HG02759 (cell line): ENCODE data around the gene GNAT1.

Source experiments
- ATAC-seq: cut with Tn5 transposase; IDR thresholded peaks from one replicate; pipeline ENCODE4 v1.9.1; 2021; ENCODE audit warnings: mild to moderate bottlenecking, moderate library complexity; ENCODE audit not compliant: unreplicated experiment

The GNAT1 gene

DNA sequence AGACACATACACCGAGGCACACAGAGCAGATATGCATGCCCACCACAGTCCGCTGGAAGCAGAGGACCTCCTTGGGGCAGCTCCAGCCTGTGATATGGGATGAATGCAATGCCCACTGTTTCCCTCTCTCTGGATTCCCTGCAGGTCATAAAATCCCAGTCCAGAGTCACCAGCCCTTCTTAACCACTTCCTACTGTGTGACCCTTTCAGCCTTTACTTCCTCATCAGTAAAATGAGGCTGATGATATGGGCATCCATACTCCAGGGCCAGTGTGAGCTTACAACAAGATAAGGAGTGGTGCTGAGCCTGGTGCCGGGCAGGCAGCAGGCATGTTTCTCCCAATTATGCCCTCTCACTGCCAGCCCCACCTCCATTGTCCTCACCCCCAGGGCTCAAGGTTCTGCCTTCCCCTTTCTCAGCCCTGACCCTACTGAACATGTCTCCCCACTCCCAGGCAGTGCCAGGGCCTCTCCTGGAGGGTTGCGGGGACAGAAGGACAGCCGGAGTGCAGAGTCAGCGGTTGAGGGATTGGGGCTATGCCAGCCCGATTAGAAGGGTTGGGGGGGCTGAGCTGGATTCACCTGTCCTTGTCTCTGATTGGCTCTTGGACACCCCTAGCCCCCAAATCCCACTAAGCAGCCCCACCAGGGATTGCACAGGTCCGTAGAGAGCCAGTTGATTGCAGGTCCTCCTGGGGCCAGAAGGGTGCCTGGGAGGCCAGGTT lies at the start of gene GNAT1:
GNAT1 (plus strand) TSS at position 675 of the 725 bp plus-strand sequence. CDS start 116 bp downstream, outside the sequence.
- no peak for ATAC-seq

DNA sequence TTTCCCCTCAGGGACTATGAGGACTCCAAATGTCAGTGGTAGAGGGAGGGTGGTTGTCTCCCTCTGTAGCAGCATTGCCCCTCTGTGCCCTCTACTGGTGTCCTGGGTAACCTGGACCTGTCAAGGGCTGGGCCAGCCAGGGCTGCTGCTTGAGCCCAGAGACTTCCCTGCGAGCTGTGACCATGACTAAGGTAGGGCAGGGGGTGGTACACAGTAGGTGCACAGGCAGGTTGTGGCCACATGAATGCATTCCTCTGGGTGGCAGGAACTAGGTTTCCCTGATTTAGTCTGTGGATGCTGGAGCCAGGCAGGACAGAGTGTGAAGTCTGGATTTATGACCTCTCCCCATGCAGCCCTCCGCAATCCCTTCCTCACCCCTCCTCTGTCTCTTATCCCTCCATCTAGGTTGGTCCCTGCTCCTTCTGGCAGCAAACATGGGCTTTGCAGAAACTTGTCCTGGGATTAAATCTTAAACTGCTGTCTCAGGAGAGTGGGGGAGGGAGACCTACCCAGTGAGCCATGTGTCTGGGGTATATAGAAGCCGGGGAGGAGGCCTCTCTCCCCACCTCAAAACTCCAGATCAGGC lies 45.0 kb upstream of the GNAT1 start:
- no peak for ATAC-seq

DNA sequence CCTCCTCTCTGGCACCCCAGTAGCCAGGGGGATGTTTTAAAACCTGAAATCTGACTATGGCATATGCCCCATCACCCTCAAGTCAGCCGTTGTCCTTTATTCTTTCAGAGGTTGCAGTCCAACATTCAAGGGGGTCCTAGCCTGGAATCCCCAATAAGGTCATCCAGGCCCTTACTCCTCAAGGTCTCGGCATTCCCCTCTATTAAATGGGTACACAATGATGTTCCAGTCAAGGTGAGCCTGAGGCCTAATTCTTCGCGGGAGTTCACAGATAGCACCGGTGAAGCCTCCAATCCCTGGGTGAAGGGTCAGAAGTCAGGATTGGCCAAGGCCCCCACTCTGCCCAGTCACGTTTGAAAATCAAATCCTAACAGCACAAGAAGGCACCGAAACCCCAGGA lies 44.4 kb upstream of the GNAT1 start:
- ATAC-seq = no peak

DNA sequence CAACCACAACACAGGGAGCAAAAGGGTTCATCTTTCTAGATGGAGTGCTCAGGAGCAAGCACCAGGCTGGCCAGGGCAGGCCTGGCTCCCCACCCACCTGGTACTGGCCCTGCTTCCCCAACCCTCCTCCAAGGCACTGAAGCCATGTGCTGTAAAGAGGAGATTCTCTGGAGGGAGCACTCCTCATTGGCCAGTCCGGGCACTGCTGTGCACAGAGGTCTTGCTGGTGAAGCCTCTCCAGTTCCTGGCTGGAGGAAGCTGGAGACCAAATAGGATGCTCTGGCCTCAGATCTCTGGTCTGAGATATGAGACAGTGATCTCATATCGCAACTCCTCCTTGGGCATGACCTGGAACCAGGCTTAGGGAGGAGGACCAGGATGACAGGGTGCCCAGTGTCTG lies 44.0 kb upstream of the GNAT1 start:
- no peak for ATAC-seq

DNA sequence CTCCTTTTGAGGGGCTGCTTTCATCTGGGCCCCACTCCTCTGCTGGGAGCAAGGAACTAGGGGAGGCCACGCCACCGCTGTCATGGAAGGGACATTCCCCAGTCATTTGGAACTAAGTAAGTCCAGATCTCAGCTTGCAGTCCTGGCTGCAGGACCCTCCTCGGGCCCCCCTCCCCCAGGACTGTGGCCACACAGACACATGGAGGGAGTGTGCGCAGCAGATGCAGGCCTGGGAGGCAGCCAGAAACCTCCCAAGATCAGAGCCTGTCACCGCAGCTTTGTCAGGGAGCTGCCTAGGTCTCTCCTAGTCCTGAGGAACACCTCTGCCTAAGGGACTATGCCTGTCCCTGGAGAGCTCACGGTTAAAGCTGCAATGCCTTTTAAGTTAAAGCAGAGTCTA lies 43.5 kb upstream of the GNAT1 start:
- ATAC-seq = no peak

DNA sequence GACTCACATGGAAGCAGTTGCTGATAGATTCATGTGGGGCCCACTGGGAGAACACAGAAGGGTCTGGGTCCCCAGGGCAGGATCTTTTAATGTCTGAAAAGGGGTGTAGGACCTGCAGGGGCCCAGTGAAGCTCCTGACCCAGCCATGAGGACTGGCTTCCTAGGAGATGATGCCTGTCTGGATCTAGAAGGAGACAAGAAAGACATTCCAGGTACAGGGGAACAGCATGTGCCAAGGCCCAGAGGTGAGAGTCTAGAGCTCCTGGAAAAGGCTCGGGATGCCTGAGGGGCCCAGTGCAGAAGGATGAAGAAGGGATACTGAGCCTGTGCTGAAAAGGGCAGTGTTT lies 41.0 kb upstream of the GNAT1 start:
- ATAC-seq = no peak

DNA sequence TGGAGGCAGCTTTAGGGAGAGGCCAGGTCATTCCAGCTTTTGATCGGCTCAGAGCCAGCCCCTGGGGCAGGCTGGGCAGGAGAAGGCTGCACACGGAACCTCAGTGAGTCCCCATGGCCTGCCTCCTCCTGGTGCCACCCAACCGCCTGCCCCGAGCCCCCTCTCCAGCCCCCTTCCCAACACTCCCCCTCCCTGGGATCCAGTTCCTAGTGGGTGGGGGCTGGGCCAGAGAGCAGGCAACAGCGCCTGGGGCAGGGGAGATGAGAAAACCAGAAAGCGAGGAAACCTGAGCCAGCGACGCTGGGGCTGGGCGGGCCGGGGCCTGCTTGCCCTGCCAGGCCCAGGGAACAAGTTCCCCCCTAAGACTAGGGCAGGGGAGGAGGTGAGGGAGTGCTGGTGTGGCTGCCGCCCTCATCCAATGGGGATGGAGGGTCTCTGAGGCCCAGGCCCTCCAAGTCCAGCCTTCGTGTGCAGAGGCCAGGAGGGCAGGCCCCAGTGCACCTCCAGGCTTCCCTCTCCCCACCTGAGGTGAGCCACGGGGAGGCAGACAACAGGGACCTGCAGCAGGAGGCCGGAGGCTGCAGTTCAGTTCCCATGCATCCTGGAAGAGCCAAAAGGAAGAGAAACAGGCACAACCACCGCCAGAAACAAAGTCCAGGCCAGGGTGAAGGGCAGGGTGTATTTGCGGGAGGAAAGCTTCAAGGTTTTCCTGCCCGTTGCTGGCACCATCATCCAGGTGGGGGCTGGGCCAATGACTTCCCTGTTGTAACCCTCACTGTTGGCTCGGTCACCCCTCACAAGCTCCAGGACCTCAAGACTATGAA lies 40.3 kb upstream of the GNAT1 start:
- ATAC-seq = no peak

DNA sequence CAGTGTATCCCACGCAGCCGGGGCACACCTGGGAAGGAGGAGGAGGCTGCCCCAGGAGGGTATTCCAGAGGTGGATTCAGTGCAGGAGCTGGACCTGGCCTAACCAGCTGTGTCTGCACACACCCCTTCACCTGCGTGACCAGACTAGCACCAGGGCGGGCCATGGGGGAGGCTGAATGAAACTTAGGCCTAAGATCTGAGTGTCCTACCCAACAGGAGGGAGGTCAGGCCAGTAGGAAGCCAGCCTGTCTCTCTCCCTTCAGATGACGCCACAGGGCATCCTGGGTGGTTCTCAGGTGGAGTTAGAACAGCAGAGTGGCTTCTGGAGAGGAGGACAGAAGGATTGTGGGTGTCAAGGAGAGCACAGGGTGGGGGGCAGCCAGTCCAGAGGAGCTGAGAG lies 39.7 kb upstream of the GNAT1 start:
- no peak for ATAC-seq

DNA sequence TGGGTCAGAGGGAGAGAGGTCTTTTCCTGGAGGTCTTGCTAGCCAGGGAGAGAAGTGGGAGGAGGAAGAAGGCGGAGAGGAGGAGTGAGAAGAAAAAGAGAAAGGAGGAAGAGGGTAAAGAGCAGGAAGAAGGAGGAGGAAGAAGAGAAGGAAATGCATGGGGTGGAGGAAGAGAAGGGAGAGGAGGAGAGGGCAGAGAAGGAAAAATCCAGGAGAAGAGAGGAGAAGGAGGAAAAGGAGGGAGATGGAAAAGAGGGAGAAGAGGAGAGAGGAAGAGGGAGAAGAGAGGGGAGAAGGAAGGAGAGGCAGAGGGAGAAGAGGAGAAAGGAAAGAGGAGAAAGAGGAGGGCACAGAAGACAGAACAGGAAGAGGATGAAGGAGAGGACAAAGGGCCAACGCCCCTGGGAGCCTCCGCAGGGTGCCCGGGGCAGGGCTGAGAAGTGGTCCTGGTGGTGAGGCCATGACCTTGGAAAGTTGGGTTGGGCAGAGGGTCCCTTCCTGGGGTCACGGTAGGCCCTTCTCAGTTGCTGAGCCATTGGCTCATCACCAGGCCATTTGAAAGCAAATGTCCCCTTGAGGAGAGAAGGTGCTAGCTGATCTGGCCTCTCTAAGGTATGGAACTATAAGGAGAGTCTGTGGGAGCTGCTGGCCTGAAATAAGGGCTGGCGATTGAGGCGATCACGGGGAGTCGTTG lies 37.5 kb upstream of the GNAT1 start:
- no peak for ATAC-seq

DNA sequence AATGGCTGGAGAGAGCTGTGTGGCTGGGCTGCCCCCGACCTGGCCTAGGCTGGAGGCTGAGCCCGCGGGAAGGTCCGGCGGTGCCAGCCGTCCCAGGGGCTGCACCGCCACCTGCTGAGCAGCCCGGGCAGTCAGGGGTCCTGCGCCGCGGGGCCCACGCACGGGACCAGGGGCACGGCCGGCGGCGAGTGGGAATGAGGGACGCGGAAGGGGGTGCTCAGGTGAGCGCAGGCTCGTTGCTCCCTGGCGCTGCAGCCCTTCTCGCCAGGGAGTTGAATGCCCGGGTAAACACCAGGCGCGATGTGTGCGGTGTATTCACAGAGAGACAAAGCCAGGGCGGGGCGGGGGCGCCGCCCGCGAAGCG lies 37.0 kb upstream of the GNAT1 start:
- ATAC-seq = peak; percentile 25

DNA sequence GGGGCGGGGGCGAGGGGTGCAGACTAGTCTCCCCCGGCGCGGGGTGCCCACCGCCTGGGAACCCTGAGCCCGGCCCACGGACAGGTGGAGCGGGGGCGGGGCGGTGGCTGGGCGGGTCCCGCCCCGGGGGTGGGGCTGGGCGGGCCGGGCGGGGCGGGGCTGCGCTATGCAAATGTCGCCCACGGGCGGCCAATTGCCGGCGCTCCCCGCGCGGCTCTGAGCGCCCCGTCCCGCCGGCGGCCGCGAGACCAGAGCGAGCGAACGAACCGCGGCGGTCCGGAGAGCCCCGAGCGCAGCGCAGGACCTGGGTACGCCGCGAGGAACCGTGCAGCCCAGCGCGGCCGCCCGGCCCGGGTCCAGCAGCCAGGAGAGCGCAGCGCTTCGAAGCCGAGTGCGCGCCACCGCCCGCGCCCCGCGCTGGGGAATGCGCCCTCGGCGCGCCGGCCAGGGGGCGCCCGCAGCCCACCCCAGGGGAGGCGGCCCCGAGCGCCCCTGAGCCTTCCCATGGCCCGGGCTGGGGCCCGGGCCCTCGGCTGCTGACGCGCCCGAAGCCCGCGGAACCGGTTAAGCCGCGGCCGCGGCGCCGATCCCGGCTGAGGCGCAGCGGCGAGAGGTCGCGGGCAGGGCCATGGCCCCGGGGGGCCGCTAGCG lies 36.4 kb upstream of the GNAT1 start, which contains the start of gene SEMA3F:
SEMA3F (plus strand) TSS at position 485 of the 651 bp plus-strand sequence. CDS start 4,299 bp downstream, outside the sequence.
- ATAC-seq = peak; percentile 87

DNA sequence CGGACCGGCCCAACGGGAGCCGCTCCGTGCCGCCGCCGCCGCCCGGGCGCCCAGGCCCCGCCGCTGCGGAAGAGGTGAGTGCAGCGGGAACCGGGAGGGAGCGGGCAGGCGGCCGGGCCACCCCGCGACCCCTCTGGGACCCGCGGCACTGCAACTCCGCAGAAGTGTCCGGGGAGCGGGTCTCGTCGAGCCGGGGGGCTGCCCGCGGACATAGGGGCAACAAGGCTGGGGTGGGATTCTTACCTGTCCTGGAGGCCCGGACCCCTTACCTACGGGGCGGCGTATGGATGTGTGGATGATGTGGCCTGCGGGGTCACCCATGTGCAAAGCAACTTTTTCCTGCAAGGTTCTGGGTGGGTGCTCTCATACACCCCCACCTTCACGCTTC lies 35.9 kb upstream of the GNAT1 start:
- ATAC-seq = no peak

DNA sequence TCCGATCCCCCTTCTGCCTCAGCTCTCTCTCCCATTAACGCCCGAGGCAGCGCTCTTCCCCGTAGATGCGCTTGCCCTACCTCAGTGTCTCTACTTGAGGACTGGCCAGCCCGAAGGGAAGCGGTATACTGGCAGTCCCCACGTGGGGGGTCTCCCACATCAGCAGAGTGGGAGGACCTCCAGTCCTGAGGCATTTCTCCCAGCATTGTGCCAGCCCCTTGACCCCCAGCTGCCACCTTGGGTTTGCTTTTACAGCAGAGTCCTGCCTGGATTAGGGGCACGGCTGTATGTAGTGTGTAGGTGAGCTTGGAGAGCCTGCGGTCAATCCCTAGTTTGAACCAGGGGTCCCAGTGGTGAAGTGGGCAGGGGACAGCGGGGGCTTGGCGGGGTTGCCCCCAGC lies 35.5 kb upstream of the GNAT1 start:
- no peak for ATAC-seq

DNA sequence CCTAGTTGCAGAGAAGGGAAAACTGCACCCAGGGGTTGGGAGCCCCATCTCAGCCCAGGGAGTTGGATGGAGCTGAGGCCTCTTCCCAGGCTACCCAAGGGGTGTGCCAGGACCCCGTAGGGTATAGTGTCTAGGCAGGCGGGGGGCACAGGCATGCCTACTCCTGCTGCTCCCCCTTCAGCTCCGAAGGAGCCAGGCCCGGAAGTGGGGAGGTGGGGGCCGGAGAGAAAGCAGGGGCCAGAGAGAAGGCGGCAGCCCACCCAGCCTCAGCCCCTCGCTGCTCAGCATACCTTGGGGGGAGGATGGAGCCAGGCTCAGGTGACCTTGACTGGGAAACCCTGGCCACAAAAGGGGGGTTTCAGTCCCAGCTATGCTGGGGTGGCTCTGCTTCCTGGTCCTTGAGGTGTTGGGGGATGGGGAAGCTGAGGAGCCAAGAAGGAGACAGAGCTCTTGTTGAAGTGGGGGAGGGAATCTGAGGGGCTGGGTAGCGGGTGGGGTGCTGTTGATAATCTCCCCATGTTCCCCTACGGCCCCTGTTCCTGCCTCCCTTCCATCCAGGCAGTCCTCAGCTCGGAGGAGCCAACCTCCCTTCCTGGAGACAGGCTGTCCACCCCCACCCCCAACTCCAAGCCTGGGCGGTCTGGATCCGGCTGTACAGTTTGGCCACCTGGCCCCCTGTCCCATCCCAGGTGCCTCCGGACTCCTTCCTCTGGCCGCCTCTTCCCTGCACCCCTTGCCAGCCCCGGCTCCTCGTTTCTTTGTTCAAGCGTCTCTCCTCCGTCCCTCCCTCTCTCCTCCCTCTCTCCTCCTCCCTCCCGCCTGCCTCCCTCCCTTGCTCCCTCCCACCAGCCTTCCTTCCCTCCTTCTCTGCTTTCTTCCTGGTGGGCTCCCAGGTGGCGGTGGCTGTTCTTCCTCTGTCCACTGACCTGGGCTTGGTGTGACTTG lies 34.6 kb upstream of the GNAT1 start:
- no peak for ATAC-seq

DNA sequence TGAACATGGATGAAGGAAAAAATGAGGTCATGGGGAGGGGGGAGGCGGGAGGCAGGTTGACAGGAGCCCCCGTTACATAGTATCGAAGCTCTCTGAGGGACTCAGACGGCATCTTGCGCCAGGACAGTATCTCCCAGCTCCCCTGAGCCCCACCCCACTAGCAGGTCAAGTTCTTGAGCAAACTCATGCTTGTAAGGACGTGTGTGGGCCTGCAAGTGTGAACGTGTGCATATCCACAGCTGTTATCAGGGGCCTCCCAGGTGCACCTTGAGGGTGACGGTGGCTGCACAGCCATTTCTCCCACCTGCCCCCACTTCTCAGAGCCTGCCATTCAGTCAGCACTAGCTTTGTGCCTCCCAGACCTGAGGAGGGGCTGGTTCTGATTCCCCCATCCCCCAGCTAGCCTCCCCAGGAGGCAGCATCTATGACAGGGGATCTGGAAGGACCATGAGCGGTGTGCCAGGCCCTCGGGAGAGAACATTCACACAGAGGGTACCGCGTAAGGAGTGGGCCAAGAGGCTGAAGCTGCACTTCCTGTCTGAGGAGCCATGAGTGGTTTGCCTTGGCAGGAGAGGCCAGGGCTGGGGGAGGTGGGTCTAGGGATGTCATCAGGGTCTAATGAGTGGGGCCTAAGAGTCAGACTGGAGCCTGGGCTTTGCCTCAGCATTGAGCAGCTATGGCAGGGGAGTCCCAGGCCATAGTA lies 33.4 kb upstream of the GNAT1 start:
- ATAC-seq = no peak

DNA sequence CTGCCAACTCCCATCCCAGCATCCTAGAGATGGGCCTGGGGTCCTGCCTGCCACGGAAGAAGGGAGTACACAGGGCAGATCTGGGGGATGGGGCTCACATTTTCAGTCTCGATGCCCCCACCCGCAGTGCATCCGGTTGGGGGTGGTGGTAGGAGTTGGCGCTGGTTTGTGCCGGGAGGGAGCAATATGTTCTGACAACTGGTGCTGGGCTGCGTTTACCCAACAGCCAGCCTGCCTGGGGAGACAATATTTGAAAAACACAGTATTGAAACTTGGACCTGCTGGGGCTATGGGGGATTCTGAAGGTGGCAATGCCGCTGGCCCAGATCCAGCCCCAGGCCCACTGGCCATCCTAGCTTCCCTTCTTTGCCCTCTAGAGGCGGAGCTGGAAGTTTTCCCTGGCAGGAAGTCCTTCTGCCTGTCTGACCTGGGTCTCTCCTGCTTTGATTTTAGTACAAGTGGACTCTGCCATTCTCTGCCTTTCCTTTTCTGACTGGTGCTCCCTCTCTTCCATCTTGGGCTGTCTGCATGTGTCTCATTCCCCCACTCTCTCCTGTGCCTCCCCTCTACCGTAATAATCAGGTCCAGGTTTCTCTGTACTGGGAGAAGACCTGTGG lies 32.8 kb upstream of the GNAT1 start:
- no peak for ATAC-seq

DNA sequence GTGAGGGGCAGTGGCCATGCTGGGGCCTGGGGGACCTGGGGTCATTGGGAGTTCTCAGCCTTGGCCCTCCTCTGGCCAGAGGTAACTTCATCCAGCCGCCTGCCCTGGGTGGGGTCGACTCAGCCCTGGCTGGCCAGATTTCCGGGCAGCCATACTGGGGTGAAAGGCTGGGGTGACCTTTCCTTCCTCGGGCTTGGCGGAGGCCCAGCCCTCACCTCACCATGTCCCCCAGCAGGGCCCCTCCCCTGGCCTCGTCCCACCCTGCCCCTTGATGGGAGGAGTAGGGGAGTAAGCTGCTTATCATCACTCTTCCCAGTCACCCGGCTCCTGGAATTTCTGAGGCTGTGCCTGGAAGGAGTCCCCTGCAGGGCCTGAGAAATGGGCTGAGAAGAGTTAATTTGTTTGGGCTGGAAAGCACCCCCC lies 30.8 kb upstream of the GNAT1 start:
- no peak for ATAC-seq

DNA sequence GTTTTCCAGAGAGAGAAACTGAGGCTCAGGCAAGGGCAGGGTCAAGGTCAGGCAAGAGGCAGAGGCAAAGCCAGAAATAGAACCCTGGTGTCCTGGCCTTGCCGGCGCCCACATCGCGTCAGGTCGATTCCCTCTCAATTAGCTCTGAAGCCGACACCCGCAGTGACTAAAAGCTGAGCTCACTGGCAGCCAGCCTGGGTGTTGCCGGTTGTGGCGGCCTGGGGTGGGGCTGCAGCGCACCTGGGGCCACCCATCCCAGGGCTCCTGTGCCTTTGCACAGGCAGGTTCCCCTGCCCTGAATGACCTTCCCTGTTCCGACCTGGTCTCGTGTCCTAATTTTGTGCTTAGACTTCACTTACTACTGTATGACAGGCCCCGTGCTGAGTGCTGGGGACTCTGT lies 30.1 kb upstream of the GNAT1 start:
- no peak for ATAC-seq
